ENCODE measurements around the gene PKDCC.

The PKDCC gene

DNA sequence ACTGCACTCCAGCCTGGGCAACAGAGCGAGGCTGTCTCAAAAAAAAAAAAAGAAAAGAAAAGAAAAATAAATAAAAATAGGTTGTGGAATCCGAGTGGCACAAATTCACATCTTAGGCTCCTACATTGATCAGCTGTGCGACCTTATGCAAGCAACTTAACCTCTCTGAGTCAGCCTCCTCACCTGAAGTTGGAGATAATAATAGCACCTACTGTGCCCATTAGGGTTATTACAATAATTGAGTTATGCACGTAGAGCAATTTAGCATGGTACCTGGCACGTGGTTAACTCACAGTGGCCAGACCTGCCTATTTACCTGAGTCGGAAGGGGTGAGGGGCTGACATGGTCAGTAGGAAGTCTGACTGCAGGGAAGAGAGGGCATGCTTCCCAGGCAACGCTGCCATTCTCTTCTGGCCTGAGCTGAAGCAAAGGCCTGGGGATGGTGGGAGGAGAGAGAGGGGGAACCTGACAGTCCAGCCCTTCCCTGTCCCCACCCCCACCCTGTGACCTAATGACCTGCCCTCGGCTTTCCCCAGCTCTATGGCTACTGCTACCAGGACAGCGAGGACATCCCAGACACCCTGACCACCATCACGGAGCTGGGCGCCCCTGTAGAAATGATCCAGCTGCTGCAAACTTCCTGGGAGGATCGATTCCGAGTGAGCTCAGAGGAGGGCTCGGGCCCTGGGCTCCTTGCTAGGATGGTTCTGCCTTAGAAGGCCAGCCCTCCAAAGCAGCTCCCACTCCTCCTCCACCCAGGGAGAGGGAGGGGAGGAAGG, 5.1 kb downstream of the PKDCC start:
- no peak overlapping the region for H4K91ac ChIP-seq (ENCODE audit: low read depth, low read length)
- no peak overlapping the region for H2BK12ac ChIP-seq (ENCODE audit: low read length)
- no peak overlapping the region for H4K12ac ChIP-seq (ENCODE audit: low read depth, low read length)
- WGBS (ENCODE audit: extremely low coverage, insufficient coverage, insufficient read length), result no CpG with 5 or more reads among the region's 14 CpGs
- no peak overlapping the region for H4K8ac ChIP-seq (ENCODE audit: low read depth, low read length)
- no peak overlapping the region for H3K18ac ChIP-seq (ENCODE audit: low read length)
- no peak overlapping the region for H3K4me3 ChIP-seq (ENCODE audit: low read depth, low read length)
- H2AK5ac ChIP-seq (ENCODE audit: low read length), result no peak overlapping the region
- no peak overlapping the region for H3K14ac ChIP-seq (ENCODE audit: low read length)
- DNase-seq, result no peak
- no peak overlapping the region for H2AFZ ChIP-seq (ENCODE audit: insufficient read depth, low read length, poor library complexity)
- H3K9me3 ChIP-seq (ENCODE audit: insufficient read depth, low read depth, low read length), result no peaks in the 10 kb centered on the region
- H3K4me2 ChIP-seq (ENCODE audit: low read length), result peak overlapping the region; percentile 24
- H3K27me3 ChIP-seq (ENCODE audit: insufficient read depth, low read length), result no peaks in the 10 kb centered on the region
- peaks cover 19% of the 10 kb centered on the region for H3K79me2 ChIP-seq (ENCODE audit: control insufficient read depth, insufficient read depth, low read length, poor library complexity)
- H3K4me1 ChIP-seq (ENCODE audit: control insufficient read depth in 1 of 2, insufficient read depth in 2 of 2, low read length in 2 of 2), result peaks cover 31 to 47% of the 10 kb centered on the region in 2 experiments
- H3K79me1 ChIP-seq (ENCODE audit: low read length), result peaks cover 9% of the 10 kb centered on the region
- H2BK120ac ChIP-seq (ENCODE audit: insufficient read depth, low read length, poor library complexity), result no peak overlapping the region
- no peak overlapping the region for H3K9ac ChIP-seq (ENCODE audit: low read length)
- no peak overlapping the region for H3K23ac ChIP-seq (ENCODE audit: low read length)
- no peak overlapping the region for H3K27ac ChIP-seq (ENCODE audit: low read depth, low read length)
- no peak overlapping the region for H3K4ac ChIP-seq (ENCODE audit: low read depth, low read length)
- H2BK5ac ChIP-seq (ENCODE audit: low read depth, low read length, poor library complexity), result no peak overlapping the region
- peaks cover 44 to 49% of the 10 kb centered on the region in 2 experiments for H3K36me3 ChIP-seq (ENCODE audit: control insufficient read depth in 1 of 2, insufficient read depth in 2 of 2, low read length in 2 of 2)

GRCh38 chr2:42053482-42053790, 5.6 kb downstream of the PKDCC start:
- H3K36me3 ChIP-seq (ENCODE audit: control insufficient read depth in 1 of 2, insufficient read depth in 2 of 2, low read length in 2 of 2), result peaks cover 46 to 52% of the 10 kb centered on the region in 2 experiments
- H3K79me2 ChIP-seq (ENCODE audit: control insufficient read depth, insufficient read depth, low read length, poor library complexity), result peaks cover 18% of the 10 kb centered on the region
- no peak overlapping the region for H3K18ac ChIP-seq (ENCODE audit: low read length)
- H3K9me3 ChIP-seq (ENCODE audit: insufficient read depth, low read depth, low read length), result no peaks in the 10 kb centered on the region
- peaks cover 6% of the 10 kb centered on the region for H3K79me1 ChIP-seq (ENCODE audit: low read length)
- no peak overlapping the region for H3K27ac ChIP-seq (ENCODE audit: low read depth, low read length)
- no peak overlapping the region for H2BK12ac ChIP-seq (ENCODE audit: low read length)
- WGBS (ENCODE audit: extremely low coverage, insufficient coverage, insufficient read length), result no CpG with 5 or more reads among the region's 6 CpGs
- no peak overlapping the region for H3K4me2 ChIP-seq (ENCODE audit: low read length)
- no peak for DNase-seq
- H2BK5ac ChIP-seq (ENCODE audit: low read depth, low read length, poor library complexity), result no peak overlapping the region
- H4K8ac ChIP-seq (ENCODE audit: low read depth, low read length), result no peak overlapping the region
- no peak overlapping the region for H2BK120ac ChIP-seq (ENCODE audit: insufficient read depth, low read length, poor library complexity)
- H3K9ac ChIP-seq (ENCODE audit: low read length), result no peak overlapping the region
- H4K91ac ChIP-seq (ENCODE audit: low read depth, low read length), result no peak overlapping the region
- no peak overlapping the region for H3K23ac ChIP-seq (ENCODE audit: low read length)
- no peak overlapping the region for H3K4ac ChIP-seq (ENCODE audit: low read depth, low read length)
- no peak overlapping the region for H4K12ac ChIP-seq (ENCODE audit: low read depth, low read length)
- H2AK5ac ChIP-seq (ENCODE audit: low read length), result no peak overlapping the region
- H3K4me3 ChIP-seq (ENCODE audit: low read depth, low read length), result no peak overlapping the region
- H3K14ac ChIP-seq (ENCODE audit: low read length), result no peak overlapping the region
- no peak overlapping the region for H2AFZ ChIP-seq (ENCODE audit: insufficient read depth, low read length, poor library complexity)
- no peaks in the 10 kb centered on the region for H3K27me3 ChIP-seq (ENCODE audit: insufficient read depth, low read length)
- peaks cover 31 to 47% of the 10 kb centered on the region in 2 experiments for H3K4me1 ChIP-seq (ENCODE audit: control insufficient read depth in 1 of 2, insufficient read depth in 2 of 2, low read length in 2 of 2)

DNA sequence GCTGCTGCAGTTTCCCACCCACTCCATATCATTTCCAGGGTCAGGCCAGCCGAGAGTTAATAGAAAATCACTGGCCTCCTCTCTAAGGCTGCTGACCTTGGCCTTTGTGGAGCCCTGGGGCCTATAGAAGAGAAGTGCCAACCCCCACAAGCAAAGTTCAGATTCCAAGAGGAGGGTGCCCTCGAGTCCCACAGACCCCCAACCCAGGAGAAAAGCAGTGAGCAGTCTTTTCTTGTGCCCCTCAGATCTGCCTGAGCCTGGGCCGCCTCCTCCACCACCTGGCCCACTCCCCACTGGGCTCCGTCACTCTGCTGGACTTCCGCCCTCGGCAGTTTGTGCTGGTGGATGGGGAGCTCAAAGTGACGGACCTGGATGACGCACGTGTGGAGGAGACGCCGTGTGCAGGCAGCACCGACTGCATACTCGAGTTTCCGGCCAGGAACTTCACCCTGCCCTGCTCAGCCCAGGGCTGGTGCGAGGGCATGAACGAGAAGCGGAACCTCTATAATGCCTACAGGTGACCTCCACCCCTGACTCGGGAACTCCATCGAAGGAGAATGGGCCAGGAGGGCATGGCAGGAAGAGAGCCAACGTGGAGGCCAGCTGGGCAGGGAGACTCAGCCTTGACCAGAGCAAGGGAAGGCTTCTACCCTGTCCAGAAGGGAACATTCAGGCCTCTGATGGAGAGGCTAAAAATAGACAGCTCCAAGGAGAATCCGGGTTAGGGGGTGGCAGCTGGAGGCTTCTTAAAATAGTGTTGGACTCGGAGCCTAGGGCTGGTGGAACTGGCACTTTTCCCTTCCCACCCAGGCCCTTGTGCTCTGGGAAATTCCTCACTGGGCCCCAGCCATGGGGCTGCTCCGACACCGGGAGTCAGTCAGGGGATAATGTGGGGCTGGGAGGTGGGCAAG, 6.2 kb downstream of the PKDCC start:
- Histone ChIP-seq H3K79me1 (ENCODE audit: low read length) (peaks cover 2% of the 10 kb centered on the region), H3K14ac (ENCODE audit: low read length) (no peak overlapping the region), H4K8ac (ENCODE audit: low read depth, low read length) (no peak overlapping the region), H3K4me3 (ENCODE audit: low read depth, low read length) (no peak overlapping the region), H3K9ac (ENCODE audit: low read length) (no peak overlapping the region), H3K18ac (ENCODE audit: low read length) (peak overlapping the region; percentile 42), H4K12ac (ENCODE audit: low read depth, low read length) (no peak overlapping the region), H2BK120ac (ENCODE audit: insufficient read depth, low read length, poor library complexity) (no peak overlapping the region), H3K4me2 (ENCODE audit: low read length) (no peak overlapping the region), H4K91ac (ENCODE audit: low read depth, low read length) (no peak overlapping the region), H3K36me3 (ENCODE audit: control insufficient read depth in 1 of 2, insufficient read depth in 2 of 2, low read length in 2 of 2) (peaks cover 51 to 57% of the 10 kb centered on the region in 2 experiments), H3K27me3 (ENCODE audit: insufficient read depth, low read length) (no peaks in the 10 kb centered on the region), H2BK12ac (ENCODE audit: low read length) (peak overlapping the region; percentile 24), H2BK5ac (ENCODE audit: low read depth, low read length, poor library complexity) (no peak overlapping the region), H3K4ac (ENCODE audit: low read depth, low read length) (peak overlapping the region; percentile 12), H3K27ac (ENCODE audit: low read depth, low read length) (no peak overlapping the region), H3K23ac (ENCODE audit: low read length) (no peak overlapping the region), H3K79me2 (ENCODE audit: control insufficient read depth, insufficient read depth, low read length, poor library complexity) (peaks cover 12% of the 10 kb centered on the region), H2AK5ac (ENCODE audit: low read length) (no peak overlapping the region), H2AFZ (ENCODE audit: insufficient read depth, low read length, poor library complexity) (no peak overlapping the region), H3K4me1 (ENCODE audit: control insufficient read depth in 1 of 2, insufficient read depth in 2 of 2, low read length in 2 of 2) (peaks cover 27 to 47% of the 10 kb centered on the region in 2 experiments), H3K9me3 (ENCODE audit: insufficient read depth, low read depth, low read length) (no peaks in the 10 kb centered on the region)
- no CpG with 5 or more reads among the region's 24 CpGs for WGBS (ENCODE audit: extremely low coverage, insufficient coverage, insufficient read length)
- no peak for DNase-seq

DNA sequence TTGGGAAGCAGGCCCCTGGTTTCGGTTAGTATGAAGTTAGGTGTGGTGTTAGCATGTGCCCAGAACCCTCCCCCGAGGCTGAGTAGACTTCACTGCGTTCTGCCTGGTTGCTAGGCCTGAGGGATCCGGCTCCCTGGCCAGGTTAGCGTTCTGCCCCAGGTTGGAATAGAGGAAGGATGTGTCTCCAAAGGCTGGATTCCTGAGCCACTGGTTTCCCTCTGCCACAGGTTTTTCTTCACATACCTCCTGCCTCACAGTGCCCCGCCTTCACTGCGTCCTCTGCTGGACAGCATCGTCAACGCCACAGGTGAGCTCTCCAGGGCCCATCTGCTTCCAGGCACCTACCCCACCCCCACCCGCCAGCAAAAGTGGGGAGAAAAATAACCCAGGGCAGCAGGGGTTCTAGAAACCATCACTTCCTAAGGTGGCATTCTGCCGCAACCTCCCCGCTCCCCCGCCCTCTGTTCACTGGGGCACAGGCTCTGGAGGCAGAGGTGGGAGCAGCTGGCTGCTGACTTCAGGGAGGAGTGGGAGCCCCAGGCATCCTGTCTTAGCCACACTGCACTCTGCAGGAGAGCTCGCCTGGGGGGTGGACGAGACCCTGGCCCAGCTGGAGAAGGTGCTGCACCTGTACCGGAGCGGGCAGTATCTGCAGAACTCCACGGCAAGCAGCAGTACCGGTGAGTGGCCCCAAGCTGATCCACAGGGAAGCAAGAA, 7.1 kb downstream of the PKDCC start:
- no CpG with 5 or more reads among the region's 19 CpGs for WGBS (ENCODE audit: extremely low coverage, insufficient coverage, insufficient read length)

More for the DNA sequence above, 7.1 kb downstream of the PKDCC start:
- H3K9me3 ChIP-seq (ENCODE audit: insufficient read depth, low read depth, low read length), result peaks cover 2% of the 10 kb centered on the region
- no peak overlapping the region for H3K4me3 ChIP-seq (ENCODE audit: low read depth, low read length)
- no peak overlapping the region for H2BK120ac ChIP-seq (ENCODE audit: insufficient read depth, low read length, poor library complexity)
- no peak overlapping the region for H4K91ac ChIP-seq (ENCODE audit: low read depth, low read length)
- no peak overlapping the region for H3K18ac ChIP-seq (ENCODE audit: low read length)
- peaks cover 27 to 40% of the 10 kb centered on the region in 2 experiments for H3K4me1 ChIP-seq (ENCODE audit: control insufficient read depth in 1 of 2, insufficient read depth in 2 of 2, low read length in 2 of 2)
- H3K27me3 ChIP-seq (ENCODE audit: insufficient read depth, low read length), result no peaks in the 10 kb centered on the region
- no peak overlapping the region for H3K9ac ChIP-seq (ENCODE audit: low read length)
- no peak overlapping the region for H2BK5ac ChIP-seq (ENCODE audit: low read depth, low read length, poor library complexity)
- peaks cover 2% of the 10 kb centered on the region for H3K79me1 ChIP-seq (ENCODE audit: low read length)
- peaks cover 6% of the 10 kb centered on the region for H3K79me2 ChIP-seq (ENCODE audit: control insufficient read depth, insufficient read depth, low read length, poor library complexity)
- H3K23ac ChIP-seq (ENCODE audit: low read length), result no peak overlapping the region
- no peak for DNase-seq
- no peak overlapping the region for H3K27ac ChIP-seq (ENCODE audit: low read depth, low read length)
- no peak overlapping the region for H2AFZ ChIP-seq (ENCODE audit: insufficient read depth, low read length, poor library complexity)
- H3K4ac ChIP-seq (ENCODE audit: low read depth, low read length), result no peak overlapping the region
- no peak overlapping the region for H2AK5ac ChIP-seq (ENCODE audit: low read length)
- H4K8ac ChIP-seq (ENCODE audit: low read depth, low read length), result no peak overlapping the region
- no peak overlapping the region for H4K12ac ChIP-seq (ENCODE audit: low read depth, low read length)
- no peak overlapping the region for H3K4me2 ChIP-seq (ENCODE audit: low read length)
- no peak overlapping the region for H3K14ac ChIP-seq (ENCODE audit: low read length)
- H3K36me3 ChIP-seq (ENCODE audit: control insufficient read depth in 1 of 2, insufficient read depth in 2 of 2, low read length in 2 of 2), result peaks cover 58 to 63% of the 10 kb centered on the region in 2 experiments
- H2BK12ac ChIP-seq (ENCODE audit: low read length), result no peak overlapping the region

Data from trophoblast cell (in vitro differentiated cells and primary cell).